Neuronal stem cell (in vitro differentiated cells): ENCODE data around the gene ROPN1.

Experiments used
- DNase-seq: peaks from one replicate; pipeline ENCODE4 v3.0.0-alpha.2; 2013; ENCODE audit warnings: low spot score
- H2AFZ ChIP-seq: one replicate; pipeline ENCODE4 v1.6.1; 2013; ENCODE audit warnings: mild to moderate bottlenecking, low read length, inconsistent platforms
- H2AK5ac ChIP-seq: 2 replicates; pipeline ENCODE4 v1.6.1; 2013; ENCODE audit warnings: low read depth, mild to moderate bottlenecking, inconsistent platforms, low read length, moderate library complexity, mixed read lengths
- H2BK120ac ChIP-seq: 2 replicates; pipeline ENCODE4 v1.6.1; 2013; ENCODE audit warnings: low read depth, mild to moderate bottlenecking, inconsistent platforms, low read length, moderate library complexity, mixed read lengths
- H2BK12ac ChIP-seq: one replicate; pipeline ENCODE4 v1.6.1; 2013; ENCODE audit warnings: low read length, inconsistent platforms
- H2BK15ac ChIP-seq: 2 replicates; pipeline ENCODE4 v1.6.1; 2013; ENCODE audit warnings: mild to moderate bottlenecking, low read length, inconsistent platforms, mixed read lengths
- H2BK5ac ChIP-seq: one replicate; pipeline ENCODE4 v1.6.1; 2013; ENCODE audit warnings: inconsistent platforms, mild to moderate bottlenecking, low read length, moderate library complexity
- H3K14ac ChIP-seq: one replicate; pipeline ENCODE4 v1.6.1; 2013; ENCODE audit warnings: low read length, inconsistent platforms
- H3K18ac ChIP-seq: 2 replicates; pipeline ENCODE4 v1.6.1; 2013; ENCODE audit warnings: low read length, inconsistent platforms
- H3K23ac ChIP-seq: 2 replicates; pipeline ENCODE4 v1.6.1; 2013; ENCODE audit warnings: low read depth, mild to moderate bottlenecking, mixed read lengths, low read length, inconsistent platforms; ENCODE audit not compliant: poor library complexity
- H3K27ac ChIP-seq: replicated peaks from 3 replicates; pipeline ENCODE4 v1.5.1; 2013; ENCODE audit warnings: low read length, inconsistent platforms
- H3K27me3 ChIP-seq, 3 experiments: 2 replicates each; pipeline ENCODE4 v1.6.1; 2013; ENCODE audit warnings: low read length in 3 of 3, mild to moderate bottlenecking in 2 of 3, inconsistent platforms in 1 of 3, low read depth in 1 of 3, mixed read lengths in 1 of 3, moderate library complexity in 1 of 3; ENCODE audit not compliant: control insufficient read depth in 3 of 3, insufficient read depth in 3 of 3
- H3K36me3 ChIP-seq, 2 donors: replicated peaks in 1 of 2; 2 replicates each; pipeline ENCODE4 v1.6.1; 2013; ENCODE audit warnings: low read length in 2 of 2; ENCODE audit not compliant: control insufficient read depth in 2 of 2, insufficient read depth in 2 of 2
- H3K4ac ChIP-seq: 2 replicates; pipeline ENCODE4 v1.6.1; 2013; ENCODE audit warnings: inconsistent platforms, mild to moderate bottlenecking, low read length, moderate library complexity
- H3K4me1 ChIP-seq, 2 donors: 1 replicate in 1 of 2; 2 replicates in 1 of 2; pipeline ENCODE4 v1.6.1; 2013; ENCODE audit warnings: low read length in 2 of 2, low read depth in 1 of 2; ENCODE audit not compliant: control insufficient read depth in 2 of 2, insufficient read depth in 1 of 2
- H3K4me2 ChIP-seq: one replicate; pipeline ENCODE4 v1.6.1; 2013; ENCODE audit warnings: mild to moderate bottlenecking, low read length, inconsistent platforms; ENCODE audit not compliant: insufficient read depth, poor library complexity, severe bottlenecking
- H3K4me3 ChIP-seq, 2 donors: 2 replicates each; pipeline ENCODE4 v1.5.1; 2013; ENCODE audit warnings: low read length in 2 of 2, mild to moderate bottlenecking in 2 of 2, inconsistent platforms in 1 of 2, moderate library complexity in 1 of 2
- H3K79me1 ChIP-seq: one replicate; pipeline ENCODE4 v1.6.1; 2013; ENCODE audit warnings: low read depth, mild to moderate bottlenecking, inconsistent platforms, low read length, moderate library complexity
- H3K9ac ChIP-seq: one replicate; pipeline ENCODE4 v1.6.1; 2013; ENCODE audit warnings: mild to moderate bottlenecking, low read depth, low read length, inconsistent platforms; ENCODE audit not compliant: poor library complexity
- H3K9me3 ChIP-seq, 2 donors: replicated peaks in 1 of 2; 2 replicates each; pipeline versions ENCODE3 to v1.6.1; 2013; ENCODE audit warnings: low read length in 2 of 2, mild to moderate bottlenecking in 2 of 2, inconsistent platforms in 1 of 2, low read depth in 1 of 2, mixed read lengths in 1 of 2, moderate library complexity in 1 of 2; ENCODE audit not compliant: control insufficient read depth in 2 of 2, insufficient read depth in 1 of 2
- H4K8ac ChIP-seq: one replicate; pipeline ENCODE4 v1.6.1; 2013; ENCODE audit warnings: low read depth, mild to moderate bottlenecking, inconsistent platforms, low read length, moderate library complexity
- H4K91ac ChIP-seq: one replicate; pipeline ENCODE4 v1.6.1; 2013; ENCODE audit warnings: low read length, low read depth, mild to moderate bottlenecking, inconsistent platforms; ENCODE audit not compliant: poor library complexity
- WGBS, 2 donors: extraction: QIAGEN DNeasy Blood & Tissue Kit; methylation state at CpG; one replicate each; pipeline ENCODE4 v1.1.7; 2013; ENCODE audit warnings: missing lambda C conversion rate in 2 of 2, mixed read lengths in 1 of 2; ENCODE audit not compliant: insufficient read length in 2 of 2, insufficient replicate concordance in 1 of 2; ENCODE audit errors: extremely low coverage in 2 of 2; 5-methylcytosine and 5-hydroxymethylcytosine counted together

The ROPN1 gene

GRCh38 chr3:123941542-123941941, 50.4 kb downstream of the ROPN1 start:
- no peak overlapping the region for H2AK5ac ChIP-seq
- H3K4me1 ChIP-seq: no peaks in the 10 kb centered on the region
- H3K9ac ChIP-seq: no peak overlapping the region
- H3K14ac ChIP-seq: no peak overlapping the region
- H2BK5ac ChIP-seq: no peak overlapping the region
- H3K27ac ChIP-seq: no peak overlapping the region
- H3K27me3 ChIP-seq: no peaks in the 10 kb centered on the region
- no peak for DNase-seq
- H2BK12ac ChIP-seq: no peak overlapping the region
- no peak overlapping the region for H3K4me3 ChIP-seq
- no CpG with 5 or more reads among the region's 1 CpG for WGBS, 2 donors
- no peak overlapping the region for H3K4ac ChIP-seq
- H2BK120ac ChIP-seq: no peak overlapping the region
- no peak overlapping the region for H3K23ac ChIP-seq
- no peak overlapping the region for H2AFZ ChIP-seq
- peaks cover 5 to 100% of the 10 kb centered on the region in 2 donors for H3K36me3 ChIP-seq
- H3K18ac ChIP-seq: no peak overlapping the region
- H4K91ac ChIP-seq: no peak overlapping the region
- H3K4me2 ChIP-seq: no peak overlapping the region
- H3K9me3 ChIP-seq: no peaks in the 10 kb centered on the region
- no peaks in the 10 kb centered on the region for H3K79me1 ChIP-seq
- no peak overlapping the region for H4K8ac ChIP-seq
- no peak overlapping the region for H2BK15ac ChIP-seq

- H2AK5ac ChIP-seq: no peak overlapping the region
- H2BK120ac ChIP-seq: no peak overlapping the region
- peaks cover 7 to 100% of the 10 kb centered on the region in 2 donors for H3K36me3 ChIP-seq
- no peak overlapping the region for H3K14ac ChIP-seq
- H4K91ac ChIP-seq: no peak overlapping the region
- no CpG with 5 or more reads among the region's 2 CpGs for WGBS, 2 donors
- no peak overlapping the region for H2AFZ ChIP-seq
- no peak overlapping the region for H3K9ac ChIP-seq
- H3K4me1 ChIP-seq: no peaks in the 10 kb centered on the region
- H3K18ac ChIP-seq: no peak overlapping the region
- no peaks in the 10 kb centered on the region for H3K9me3 ChIP-seq
- no peak overlapping the region for H2BK12ac ChIP-seq
- H3K27me3 ChIP-seq: no peaks in the 10 kb centered on the region
- H3K4me2 ChIP-seq: no peak overlapping the region
- no peak overlapping the region for H3K4ac ChIP-seq
- no peak overlapping the region for H3K4me3 ChIP-seq
- no peak overlapping the region for H3K23ac ChIP-seq
- H4K8ac ChIP-seq: no peak overlapping the region
- no peak overlapping the region for H2BK5ac ChIP-seq
- no peak for DNase-seq
- no peaks in the 10 kb centered on the region for H3K79me1 ChIP-seq
- no peak overlapping the region for H2BK15ac ChIP-seq
- no peak overlapping the region for H3K27ac ChIP-seq
Measured at GRCh38 chr3:123941121-123941520, 50.8 kb downstream of the ROPN1 start.

- no peaks in the 10 kb centered on the region for H3K79me1 ChIP-seq
- no peak overlapping the region for H3K4ac ChIP-seq
- no peak overlapping the region for H3K4me2 ChIP-seq
- H3K14ac ChIP-seq: no peak overlapping the region
- no peak overlapping the region for H2BK120ac ChIP-seq
- no peak overlapping the region for H3K18ac ChIP-seq
- no peak overlapping the region for H3K4me3 ChIP-seq
- H3K23ac ChIP-seq: no peak overlapping the region
- no peaks in the 10 kb centered on the region for H3K27me3 ChIP-seq
- H3K36me3 ChIP-seq: peaks cover 7 to 100% of the 10 kb centered on the region in 2 donors
- no peak overlapping the region for H2BK5ac ChIP-seq
- no peaks in the 10 kb centered on the region for H3K9me3 ChIP-seq
- no peak overlapping the region for H2BK15ac ChIP-seq
- no peak for DNase-seq
- no peak overlapping the region for H2AFZ ChIP-seq
- H2AK5ac ChIP-seq: no peak overlapping the region
- no peaks in the 10 kb centered on the region for H3K4me1 ChIP-seq
- no CpG with 5 or more reads among the region's 2 CpGs for WGBS, 2 donors
- H3K9ac ChIP-seq: no peak overlapping the region
- no peak overlapping the region for H2BK12ac ChIP-seq
- H4K8ac ChIP-seq: no peak overlapping the region
- no peak overlapping the region for H3K27ac ChIP-seq
- no peak overlapping the region for H4K91ac ChIP-seq
Measured at GRCh38 chr3:123939706-123940105, 52.2 kb downstream of the ROPN1 start.

- H3K36me3 ChIP-seq: peaks cover 7 to 100% of the 10 kb centered on the region in 2 donors
- no peak overlapping the region for H3K18ac ChIP-seq
- H3K79me1 ChIP-seq: no peaks in the 10 kb centered on the region
- H2AK5ac ChIP-seq: no peak overlapping the region
- no peak overlapping the region for H2BK120ac ChIP-seq
- H3K27ac ChIP-seq: no peak overlapping the region
- H3K23ac ChIP-seq: no peak overlapping the region
- H3K4me3 ChIP-seq: no peak overlapping the region
- DNase-seq: no peak
- H3K4me1 ChIP-seq: no peaks in the 10 kb centered on the region
- no peaks in the 10 kb centered on the region for H3K27me3 ChIP-seq
- no peak overlapping the region for H3K4me2 ChIP-seq
- H2BK12ac ChIP-seq: no peak overlapping the region
- H3K9ac ChIP-seq: no peak overlapping the region
- H2AFZ ChIP-seq: no peak overlapping the region
- no peak overlapping the region for H3K4ac ChIP-seq
- no peaks in the 10 kb centered on the region for H3K9me3 ChIP-seq
- H3K14ac ChIP-seq: no peak overlapping the region
- no peak overlapping the region for H4K8ac ChIP-seq
- no peak overlapping the region for H2BK5ac ChIP-seq
- WGBS, 2 donors: no CpG with 5 or more reads among the region's 2 CpGs
- no peak overlapping the region for H2BK15ac ChIP-seq
- no peak overlapping the region for H4K91ac ChIP-seq
Measured at GRCh38 chr3:123936400-123936799, 55.5 kb downstream of the ROPN1 start.
